ENCODE data around the gene TBCD.
"Not testable (repeated sequence)": the region's sequence is repeated elsewhere in the genome, so short reads cannot be mapped to it uniquely, and the experiment has no call there.

TBCD gene

DNA sequence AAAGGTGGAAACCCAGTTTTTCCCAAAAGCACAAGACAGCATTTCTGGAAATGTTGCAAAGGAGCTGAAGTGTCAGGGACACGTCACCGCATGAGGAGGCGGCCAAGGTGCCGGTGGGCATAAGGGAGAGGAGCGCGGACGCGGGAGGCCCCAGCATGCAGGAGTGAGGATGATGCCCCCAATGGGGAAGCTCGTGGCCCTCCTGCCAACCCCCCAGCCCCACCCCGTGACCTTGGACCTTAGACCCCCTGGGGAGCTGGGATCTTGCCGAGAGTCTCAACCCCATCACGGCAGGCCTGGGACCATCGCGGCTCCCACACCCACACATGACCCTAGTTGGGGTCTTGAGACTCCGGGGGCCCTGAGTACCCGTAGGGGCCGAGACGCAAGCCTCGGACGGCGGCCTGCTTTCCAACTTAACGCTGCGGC is 208.1 kb downstream of the TBCD start:
- no peak for DNase-seq

DNA sequence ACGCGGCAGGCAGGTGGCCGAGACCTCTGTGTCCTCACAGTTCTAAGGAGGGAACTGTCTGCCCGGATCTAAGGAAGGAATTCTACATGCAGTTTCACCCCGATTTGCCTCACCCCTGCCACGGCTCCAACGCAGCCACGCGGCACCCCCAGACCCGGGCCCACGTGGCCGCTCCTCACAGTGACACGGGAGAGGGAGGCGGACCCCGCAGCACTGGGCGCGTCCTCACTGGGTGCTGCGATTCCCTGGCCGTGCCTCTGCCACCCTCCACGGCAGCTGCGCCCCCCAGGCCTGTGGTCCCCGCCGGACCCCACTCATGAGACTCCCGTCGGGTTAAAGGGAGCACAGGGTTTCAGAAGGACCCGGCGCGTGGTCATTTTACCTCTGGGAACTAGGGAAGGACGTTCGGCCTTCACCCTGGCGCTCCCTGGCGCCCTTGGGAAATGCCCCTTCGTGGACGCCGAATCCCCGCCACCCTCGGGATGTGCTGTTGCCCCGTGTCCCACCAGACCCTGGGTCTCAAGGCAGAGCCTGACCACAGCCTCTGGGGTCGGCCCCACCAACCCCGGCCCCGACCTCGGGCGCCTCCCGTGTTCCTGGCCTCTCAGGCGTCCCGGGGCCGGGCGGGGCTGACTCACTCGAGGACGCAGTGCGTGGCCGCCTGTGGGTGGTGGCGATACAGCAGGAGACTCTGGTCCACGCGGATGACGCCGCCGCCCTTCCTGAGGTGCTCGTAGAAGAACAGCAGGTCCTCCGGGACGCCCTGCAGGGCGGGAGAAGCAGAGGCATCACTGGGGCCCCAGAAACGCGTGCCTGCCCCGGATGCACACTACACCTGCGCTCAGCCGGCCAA is 208.8 kb downstream of the TBCD start:
- DNase-seq, result no peak

DNA sequence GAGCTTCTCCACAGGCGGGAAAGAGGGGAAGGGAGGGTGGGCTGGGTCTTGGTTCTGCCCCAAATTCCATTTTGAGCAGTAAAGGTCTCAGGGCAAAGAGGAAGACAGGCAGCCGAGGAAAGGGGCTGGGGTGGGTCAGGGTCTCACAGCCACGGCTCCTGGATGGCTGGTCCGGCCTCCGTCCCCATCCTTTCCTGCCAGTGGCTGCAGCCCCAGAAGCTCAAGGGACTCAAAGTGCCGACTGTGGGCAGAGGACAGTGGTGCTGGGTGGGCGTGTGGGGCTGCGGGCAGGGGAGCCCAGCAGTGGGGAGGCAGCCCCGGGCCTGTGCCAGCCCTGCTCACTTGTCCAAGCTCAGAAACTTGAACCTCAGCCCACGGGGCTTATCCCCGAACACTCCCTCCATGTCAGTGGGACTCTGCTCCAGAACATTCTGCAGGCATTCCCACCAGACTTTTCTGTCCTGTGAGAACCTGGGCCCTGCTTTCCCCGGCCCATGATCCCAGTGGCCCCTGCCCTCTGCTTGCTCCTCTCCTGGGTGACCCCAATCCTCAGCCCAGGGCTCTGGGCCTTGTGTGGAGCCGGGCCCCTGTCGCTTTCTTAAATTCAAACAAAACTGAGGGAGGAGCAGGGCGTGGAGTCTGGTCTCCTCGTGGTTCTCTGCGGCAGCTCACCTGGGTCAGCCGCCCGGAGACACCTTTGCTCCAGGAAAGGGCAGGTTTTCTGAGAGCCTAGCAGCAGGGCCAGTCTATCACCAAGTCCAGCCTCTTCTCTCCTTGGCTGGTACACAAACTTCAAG is 209.7 kb downstream of the TBCD start:
- no peak for DNase-seq

DNA sequence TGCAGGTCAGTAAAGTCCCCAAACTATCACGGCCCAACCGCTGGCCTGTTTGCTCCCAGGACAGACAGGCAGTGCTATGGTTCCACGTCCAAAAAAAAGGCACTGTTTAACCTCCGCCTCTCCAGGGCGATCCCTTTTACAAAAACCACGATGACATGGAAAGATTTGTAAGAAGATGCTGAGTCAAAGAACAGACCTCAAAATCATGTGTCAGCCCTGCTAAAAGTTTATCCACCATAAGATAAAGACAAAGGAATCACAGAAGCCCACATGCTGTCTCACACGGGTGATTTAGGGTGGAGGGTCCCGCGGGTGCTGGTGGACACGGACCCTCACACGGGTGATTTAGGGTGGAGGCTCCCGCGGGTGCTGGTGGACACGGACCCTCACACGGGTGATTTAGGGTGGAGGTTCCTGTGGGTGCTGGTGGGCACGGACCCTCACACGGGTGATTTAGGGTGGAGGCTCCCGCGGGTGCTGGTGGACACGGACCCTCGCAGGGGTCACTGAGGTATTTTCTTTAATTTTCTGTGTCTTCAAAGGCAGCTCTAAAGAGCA is 210.4 kb downstream of the TBCD start:
- DNase-seq, result no peak

DNA sequence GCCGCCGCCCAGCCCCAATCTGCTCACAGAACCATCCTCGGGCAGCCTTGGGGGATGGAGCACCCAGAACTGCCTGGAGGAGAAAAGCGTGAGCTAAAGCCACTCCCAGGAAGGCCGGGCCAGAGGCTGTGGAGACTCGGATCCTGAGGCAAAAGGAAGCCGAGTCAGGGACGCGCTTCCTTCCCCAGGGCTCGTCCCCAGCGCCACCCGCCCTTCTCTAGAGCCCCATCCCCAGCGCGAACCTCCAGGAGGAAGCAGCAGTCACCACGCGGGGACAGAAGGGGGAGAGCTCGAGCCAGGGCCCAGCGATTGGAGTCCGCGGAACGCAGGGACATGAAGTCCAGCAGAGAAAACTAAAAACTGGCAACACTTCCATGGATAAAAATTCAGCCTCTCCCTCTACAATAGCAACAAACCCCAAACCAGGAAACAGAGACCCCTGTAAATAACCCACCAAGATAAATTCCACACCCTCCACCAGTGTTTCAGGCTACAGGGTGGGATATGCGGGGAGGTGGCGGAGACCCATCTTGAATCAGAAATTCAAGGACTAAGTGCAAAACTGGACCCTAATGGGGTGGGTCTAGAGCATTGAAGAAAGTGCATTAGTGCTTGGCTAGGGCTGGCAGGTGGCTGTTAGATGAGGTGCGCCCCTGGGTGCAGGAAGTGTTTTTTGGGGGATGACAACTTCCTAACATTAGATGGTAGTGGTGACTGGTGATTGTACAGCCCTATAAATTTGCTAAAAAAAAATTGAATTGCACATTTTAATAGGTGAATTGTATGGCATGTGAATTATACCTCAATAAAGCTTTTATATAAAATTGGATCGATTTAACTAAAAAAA is 211.5 kb downstream of the TBCD start:
- peak; percentile 14 to 17 for DNase-seq

DNA sequence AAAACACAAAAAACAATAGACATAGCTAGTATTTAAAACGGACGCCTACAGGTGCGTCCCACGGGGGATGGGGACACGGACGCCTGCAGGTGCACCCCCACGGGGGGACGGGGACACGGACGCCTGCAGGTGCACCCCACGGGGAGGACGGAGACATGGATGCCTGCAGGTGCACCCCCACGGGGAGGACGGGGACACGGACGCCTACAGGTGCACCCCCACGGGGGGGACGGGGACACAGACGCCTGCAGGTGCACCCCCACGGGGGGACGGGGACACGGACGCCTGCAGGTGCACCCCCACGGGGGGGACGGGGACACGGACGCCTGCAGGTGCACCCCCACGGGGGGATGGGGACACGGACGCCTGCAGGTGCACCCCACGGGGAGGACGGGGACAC is 212.6 kb downstream of the TBCD start:
- not testable (repeated sequence) for DNase-seq

DNA sequence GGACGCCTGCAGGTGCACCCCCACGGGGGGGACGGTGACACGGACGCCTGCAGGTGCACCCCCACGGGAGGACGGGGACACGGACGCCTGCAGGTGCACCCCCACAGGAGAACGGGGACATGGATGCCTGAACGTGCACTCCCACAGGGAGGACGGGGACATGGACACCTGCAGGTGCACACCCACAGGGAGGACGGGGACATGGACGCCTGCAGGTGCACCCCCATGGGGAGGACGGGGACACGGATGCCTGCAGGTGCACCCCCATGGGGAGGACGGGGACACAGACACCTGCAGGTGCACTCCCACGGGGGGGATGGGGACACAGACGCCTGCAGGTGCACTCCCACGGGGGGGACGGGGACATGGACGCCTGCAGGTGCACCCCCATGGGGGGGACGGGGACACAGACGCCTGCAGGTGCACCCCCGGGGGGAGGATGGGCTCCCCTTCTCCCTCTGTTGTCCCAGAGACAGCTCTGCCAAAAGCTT is 213.0 kb downstream of the TBCD start:
- DNase-seq, result no peak

DNA sequence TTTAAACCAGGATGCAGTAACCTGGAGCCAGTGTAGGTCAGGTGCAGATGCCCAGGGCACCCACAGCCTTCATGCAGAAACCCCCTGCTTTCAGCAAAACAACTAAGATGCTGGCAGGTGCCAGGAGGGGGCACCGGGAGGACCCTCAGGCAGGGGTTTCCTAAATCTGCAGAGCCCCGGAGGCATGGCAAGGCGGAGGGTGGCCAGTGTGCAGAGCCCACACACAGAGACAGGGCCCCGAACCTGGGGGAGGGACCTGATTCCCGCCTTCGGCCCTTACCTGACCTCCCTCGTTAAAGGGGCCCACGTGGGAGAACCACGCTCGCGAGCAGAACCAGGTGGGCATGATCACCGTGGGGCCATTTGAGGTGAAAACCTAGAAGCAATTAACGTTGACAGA is 213.5 kb downstream of the TBCD start:
- DNase-seq, result no peak

DNA sequence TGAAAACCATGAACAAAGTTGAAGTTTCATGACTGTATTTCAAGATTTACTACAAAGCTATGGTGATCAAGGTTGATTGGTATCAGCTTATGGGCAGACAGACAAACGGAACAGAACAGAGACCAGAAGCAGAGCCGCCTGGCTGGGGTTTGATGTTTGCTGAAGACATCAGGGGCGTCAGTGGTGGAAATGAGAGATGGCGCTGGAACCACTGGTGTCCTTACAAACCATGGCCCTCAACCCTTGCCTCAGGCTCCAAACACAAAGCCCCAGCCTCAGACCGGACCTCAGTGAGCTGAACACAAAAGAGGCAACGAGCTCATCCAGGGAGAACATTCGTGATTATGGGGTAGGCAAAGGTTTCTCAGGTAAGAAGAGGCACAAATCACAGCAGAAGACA is 214.6 kb downstream of the TBCD start:
- no peak for DNase-seq

DNA sequence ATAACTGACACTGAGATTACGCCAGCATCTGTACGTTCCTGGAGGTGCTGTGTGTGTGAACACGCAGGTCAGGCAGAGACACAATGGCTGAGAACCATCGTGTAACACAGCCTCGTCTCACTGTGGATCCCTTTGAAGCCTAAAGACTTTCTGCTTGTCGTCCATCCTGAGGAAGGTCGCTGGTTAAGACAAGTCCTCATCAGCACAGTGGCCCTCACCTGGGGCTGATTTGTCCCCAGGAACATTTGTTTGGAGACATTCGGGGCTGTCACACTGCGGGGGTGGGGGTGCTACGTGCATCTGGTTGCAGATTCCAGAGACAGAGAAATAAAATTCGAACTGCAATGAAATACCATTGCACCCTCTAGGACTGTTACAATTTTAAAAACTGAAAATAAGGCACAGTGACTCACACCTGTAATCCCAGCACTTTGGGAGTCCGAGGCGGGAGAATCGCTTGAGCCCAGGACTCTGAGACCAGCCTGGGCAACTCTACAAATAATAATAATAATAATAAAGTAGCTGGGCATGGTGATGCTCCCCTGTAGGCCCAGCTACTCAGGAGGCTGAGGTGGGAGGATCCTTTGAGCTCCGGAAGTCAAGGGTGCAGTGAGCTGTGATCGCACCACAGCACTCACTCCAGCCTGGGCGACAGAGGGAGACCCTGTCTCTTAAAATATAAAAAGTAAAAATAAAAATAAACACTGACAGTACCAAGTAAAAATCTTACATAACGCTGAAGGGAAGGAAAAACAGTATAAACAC is 215.6 kb downstream of the TBCD start:
- DNase-seq, result no peak

DNA sequence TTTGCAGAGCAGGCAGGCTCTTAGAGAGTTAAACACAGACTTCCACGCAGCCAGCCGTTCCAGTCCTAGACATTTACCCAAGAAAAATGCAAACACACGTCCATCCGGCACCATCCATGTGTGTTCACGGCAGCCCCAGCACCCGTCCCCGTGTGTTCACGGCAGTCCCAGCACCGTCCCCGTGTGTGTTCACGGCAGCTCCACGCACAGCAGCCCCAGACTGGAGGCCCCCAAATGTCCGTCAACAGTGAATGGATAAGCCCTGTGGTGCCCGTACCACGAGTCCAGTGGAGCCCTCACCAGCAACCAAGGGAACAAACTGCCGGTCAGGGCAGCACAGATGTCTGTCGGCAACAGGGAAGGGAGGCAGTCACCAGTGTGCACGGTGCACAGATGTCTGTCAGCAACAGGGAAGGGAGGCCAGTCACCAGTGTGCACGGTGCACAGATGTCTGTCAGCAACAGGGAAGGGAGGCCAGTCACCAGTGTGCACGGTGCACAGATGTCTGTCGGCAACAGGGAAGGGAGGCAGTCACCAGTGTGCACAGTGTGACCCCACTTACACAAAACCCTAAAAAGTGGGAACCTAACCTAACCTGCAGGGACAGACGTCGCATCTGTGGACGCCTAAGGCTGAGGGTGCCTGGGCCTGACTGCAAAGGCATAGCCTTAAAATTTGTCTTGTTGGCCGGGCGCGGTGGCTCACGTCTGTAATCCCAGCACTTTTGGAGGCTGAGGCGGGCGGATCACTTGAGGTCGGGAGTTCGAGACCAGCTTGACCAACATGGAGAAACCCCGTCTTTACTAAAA is 216.4 kb downstream of the TBCD start:
- not testable (repeated sequence) for DNase-seq

DNA sequence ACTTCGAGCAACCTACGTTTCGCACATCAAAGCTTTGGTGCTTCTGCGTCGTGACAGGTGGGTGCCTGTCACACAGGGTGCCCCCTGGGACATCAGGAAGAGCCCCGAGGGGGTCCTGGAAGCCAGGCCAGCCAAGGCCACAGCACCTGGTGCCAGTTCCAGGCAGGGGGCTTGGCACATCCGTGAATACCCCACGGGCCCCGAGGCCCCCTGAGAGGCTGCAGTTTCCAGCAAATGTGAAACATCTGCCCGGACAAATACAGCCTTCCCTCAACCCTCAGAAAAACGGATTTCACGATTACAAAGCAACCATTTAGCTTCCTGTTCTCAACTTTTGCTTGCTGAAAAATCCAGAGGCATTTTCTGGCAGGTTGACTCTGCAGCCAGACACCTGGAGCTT is 218.2 kb downstream of the TBCD start:
- DNase-seq, result no peak

DNA sequence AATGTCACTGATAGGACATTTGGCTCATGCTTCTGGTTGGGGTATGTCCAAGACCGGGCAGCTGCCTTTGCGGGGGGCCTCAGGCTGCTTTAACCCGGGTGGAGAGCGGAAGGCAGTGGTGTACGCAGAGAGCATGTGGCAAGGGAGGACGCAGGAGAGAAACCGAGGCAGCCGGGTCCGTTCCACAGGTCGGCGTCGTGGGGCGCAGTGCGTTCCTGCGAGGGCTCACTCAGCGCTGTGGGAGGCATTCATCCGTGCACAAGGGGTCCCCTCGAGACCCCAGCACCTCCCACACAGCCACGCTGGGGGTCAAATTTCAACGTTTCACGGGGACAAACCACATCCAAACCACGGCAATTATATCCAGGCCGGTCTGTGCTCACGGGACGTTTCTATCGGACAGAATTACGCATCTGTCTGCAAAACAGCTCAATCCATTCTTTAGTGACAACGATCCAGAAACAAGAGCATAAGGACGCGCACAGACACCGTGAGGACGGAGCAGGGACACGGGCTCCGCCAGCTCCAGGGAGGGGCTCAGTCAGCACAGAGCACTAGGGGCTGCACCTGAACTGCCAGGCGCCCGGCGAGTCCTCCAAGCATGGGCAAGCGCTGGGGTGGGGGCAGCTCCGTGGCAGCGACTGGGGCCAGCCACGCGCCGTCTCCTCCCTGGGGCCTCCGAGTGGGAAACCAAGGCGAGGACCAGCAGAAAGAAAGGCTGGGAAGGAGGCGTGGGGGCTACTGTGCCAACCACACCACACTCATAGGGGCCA is 219.1 kb downstream of the TBCD start:
- DNase-seq, result no peak

DNA sequence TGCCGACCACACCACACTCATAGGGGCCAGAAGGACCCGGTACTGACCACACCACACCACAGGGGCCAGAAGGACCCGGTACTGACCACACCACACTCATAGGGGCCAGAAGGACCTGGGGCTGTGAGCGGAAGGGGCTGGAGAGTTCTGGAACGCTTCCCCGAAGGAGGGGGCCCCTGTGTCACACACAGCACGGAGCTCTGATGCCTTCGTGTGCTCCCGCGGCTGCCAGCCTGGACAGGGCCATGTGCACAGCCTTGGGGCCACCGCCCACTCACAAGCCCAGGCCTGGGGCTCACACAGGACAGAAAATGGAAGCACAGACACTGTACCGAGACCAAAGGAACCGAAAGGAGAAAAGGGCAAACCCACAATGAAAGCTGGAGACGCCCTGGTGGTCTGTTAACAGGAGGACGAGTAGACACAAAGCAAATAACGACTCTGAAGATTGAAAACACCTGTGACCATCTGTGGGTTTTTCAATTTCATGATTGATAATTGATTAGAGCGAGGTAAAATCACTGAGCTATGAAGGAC is 221.0 kb downstream of the TBCD start:
- no peak for DNase-seq

DNA sequence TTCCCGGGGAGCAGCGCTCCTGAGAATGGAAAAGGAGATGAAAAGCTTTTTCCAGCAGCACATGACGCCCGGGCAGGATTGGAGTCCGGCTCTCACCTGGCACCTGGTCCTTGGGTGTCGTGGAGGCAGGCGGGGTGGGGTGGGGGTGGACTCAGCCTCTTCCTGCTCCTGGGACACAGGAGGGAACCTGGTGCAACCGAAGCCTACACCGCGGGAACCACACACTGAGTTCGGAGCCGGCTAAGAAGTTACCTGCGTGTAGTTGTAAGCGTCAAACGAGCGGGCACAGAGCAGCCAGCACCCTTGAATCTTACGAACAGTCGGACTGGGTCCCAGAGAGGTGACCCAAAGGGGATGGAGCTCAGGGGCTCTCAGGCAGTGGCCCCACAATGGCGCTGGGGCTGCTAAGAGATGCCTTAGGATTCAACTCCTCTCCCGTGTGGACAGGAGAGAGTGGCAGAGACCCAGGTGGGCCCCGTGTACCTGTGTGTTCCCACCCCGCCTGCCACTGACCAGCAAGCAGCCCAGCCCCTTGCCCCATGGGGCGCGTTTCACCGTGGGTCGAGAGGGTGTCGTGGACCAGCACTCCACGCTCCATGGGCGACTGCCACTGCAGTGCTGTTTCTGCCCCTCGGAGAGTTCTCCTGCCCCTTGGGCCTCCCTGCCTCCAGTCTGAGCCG is 221.7 kb downstream of the TBCD start:
- DNase-seq, result no peak

DNA sequence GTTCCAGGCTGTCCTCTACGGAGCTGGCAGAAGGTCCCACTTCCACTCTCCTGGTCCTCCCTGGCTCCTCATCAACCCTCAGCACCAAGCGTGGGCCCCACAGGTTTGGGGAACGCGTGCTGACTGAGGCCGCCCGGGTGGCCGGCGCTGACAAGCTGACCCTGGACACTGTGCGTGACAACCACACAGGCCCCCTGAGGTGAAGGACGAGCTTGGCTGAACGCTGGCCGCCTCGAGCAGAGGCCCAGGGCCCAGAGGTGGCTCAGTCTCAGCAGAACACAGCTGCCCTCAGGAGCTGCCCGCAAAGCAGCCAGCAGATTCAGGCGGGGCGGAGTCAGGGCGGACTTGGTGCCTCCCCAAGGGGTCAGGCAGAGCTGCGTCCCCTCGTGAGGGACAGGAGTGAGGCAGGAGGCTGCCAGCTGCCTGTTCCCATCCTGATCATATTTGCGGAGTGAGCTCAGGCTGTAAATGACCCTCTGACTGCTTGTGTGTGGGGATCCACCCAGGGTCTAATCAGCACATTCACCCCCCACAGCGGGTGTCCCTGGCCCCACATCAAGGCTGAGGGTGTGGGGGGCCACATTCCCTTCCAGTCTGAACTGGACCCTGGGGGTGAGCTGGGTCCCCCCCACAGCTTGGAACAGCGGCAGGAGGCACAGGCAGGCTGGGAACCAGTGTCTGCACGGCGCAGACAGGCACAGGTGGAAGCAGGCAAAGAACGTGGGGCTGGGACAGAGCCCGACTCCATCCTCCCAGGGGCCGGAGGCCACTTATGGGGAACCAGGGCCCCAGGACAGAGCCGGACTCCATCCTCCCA is 222.5 kb downstream of the TBCD start:
- DNase-seq, result no peak

DNA sequence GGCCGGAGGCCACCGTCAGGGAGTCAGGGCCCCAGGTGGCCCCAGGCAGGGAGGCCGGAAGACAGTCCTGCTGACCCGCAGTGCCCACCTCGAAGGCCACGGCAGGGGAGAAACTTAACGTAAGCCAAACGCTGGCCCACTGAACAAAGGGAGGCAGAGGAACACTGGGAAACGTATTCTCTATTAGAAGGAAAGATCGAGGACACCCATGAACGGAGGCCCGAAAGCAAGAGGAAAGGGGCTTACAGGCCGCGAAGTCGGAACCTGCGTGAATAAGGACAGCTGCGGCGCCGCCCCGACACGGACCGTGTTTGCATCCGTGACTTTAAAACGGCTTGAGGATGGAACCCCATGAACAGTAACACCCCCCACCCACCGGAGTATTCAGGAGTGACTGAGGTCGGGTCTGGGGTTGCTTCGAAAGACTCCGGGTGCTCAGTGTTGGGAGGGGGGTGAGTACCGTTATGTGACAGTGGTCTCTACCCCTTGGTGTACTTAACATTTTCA is 225.2 kb downstream of the TBCD start:
- DNase-seq, result no peak

DNA sequence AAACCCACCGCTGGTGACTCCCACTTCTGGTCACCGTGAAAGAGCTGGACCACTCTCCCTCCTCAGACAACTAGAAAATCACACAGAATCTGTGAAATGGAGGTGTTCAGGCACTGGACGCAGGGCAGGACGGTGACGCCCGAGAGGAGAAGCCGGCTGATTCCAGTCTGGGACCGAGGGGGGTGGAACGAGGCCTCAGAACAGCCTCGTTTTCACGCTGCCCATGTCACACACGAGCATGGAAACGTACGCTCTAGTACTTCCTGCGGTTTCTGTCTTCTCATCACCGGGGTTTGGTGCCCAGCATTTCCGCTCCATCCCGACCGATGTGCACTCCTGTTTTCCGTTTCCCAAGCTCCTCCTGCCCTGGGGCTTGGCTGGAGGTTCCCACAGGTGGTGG is 225.7 kb downstream of the TBCD start:
- DNase-seq, result no peak
